Tongue (tissue), 2 donors: ENCODE data around the gene RUNX1. TPM values are rescaled to one million over a fixed set of nuclear protein-coding genes. Genes with fewer than 3 reads are reported as not detected.

Experiments
- DNase-seq: peaks from one replicate; pipeline ENCODE4 v3.0.0-alpha.2; 2015
- total RNA-seq: library from RNA; depleted of rRNA; stranded (reverse); fragments of >200 nt; gene quantifications from one replicate; pipeline ENCODE4 v1.2.3, GENCODE V29; 2014

The RUNX1 gene
- total RNA-seq, 1 donor from 2014 or later, result 12.6 TPM

GRCh38 chr21:35035581-35035980, 13.5 kb downstream of the RUNX1 start:
- DNase-seq, result no peak

GRCh38 chr21:35035116-35035515, 14.0 kb downstream of the RUNX1 start:
- no peak for DNase-seq

GRCh38 chr21:35034203-35034926, 14.7 kb downstream of the RUNX1 start:
- DNase-seq, result no peak

GRCh38 chr21:35032474-35033263, 16.4 kb downstream of the RUNX1 start:
- DNase-seq, result no peak

GRCh38 chr21:35028451-35028978, 20.6 kb downstream of the RUNX1 start:
- DNase-seq, result no peak

- no peak for DNase-seq
Observed at GRCh38 chr21:35027563-35028450, 21.3 kb downstream of the RUNX1 start.

- peak; percentile 51 for DNase-seq
Observed at GRCh38 chr21:35026617-35027562, 22.2 kb downstream of the RUNX1 start.

- DNase-seq, result no peak
Observed at GRCh38 chr21:35026153-35026500, 23.0 kb downstream of the RUNX1 start.

GRCh38 chr21:35025206-35026152, 23.6 kb downstream of the RUNX1 start:
- no peak for DNase-seq

- no peak for DNase-seq
Observed at GRCh38 chr21:35024513-35024912, 24.6 kb downstream of the RUNX1 start.

GRCh38 chr21:35024071-35024420, 25.1 kb downstream of the RUNX1 start:
- DNase-seq, result no peak

- DNase-seq, result no peak
Observed at GRCh38 chr21:35023396-35024070, 25.6 kb downstream of the RUNX1 start.

GRCh38 chr21:35021546-35021945, 27.6 kb downstream of the RUNX1 start:
- DNase-seq, result no peak

GRCh38 chr21:35020902-35021301, 28.2 kb downstream of the RUNX1 start:
- no peak for DNase-seq

GRCh38 chr21:35020436-35020835, 28.7 kb downstream of the RUNX1 start:
- no peak for DNase-seq

GRCh38 chr21:35019631-35020032, 29.5 kb downstream of the RUNX1 start:
- DNase-seq, result no peak

- DNase-seq, result no peak
Observed at GRCh38 chr21:35017256-35017655, 31.8 kb downstream of the RUNX1 start.

- no peak for DNase-seq
Observed at GRCh38 chr21:35016517-35017188, 32.4 kb downstream of the RUNX1 start.

GRCh38 chr21:35016071-35016470, 33.0 kb downstream of the RUNX1 start:
- no peak for DNase-seq
